GM18951 (cell line): ENCODE results near the gene SHISAL2A.

Source experiments
- POLR2A ChIP-seq: IDR thresholded peaks from 4 replicates; pipeline ENCODE4 v1.6.1; 2011; ENCODE audit warnings: mild to moderate bottlenecking; ENCODE audit not compliant: insufficient read length, insufficient read depth; ENCODE audit errors: extremely low read depth
- in situ Hi-C: fragments of 300-500 bp; cut with MboI; formaldehyde crosslinking; loops from one replicate; pipeline ENCODE4 v1.12.0; 2022; ENCODE audit warnings: low sequenced_read_pairs, mixed read lengths, inconsistent platforms; ENCODE audit not compliant: unreplicated experiment

Gene SHISAL2A

GRCh38 chr1:52632732-52633290 is at the start of gene SHISAL2A:
Gene SHISAL2A (plus strand): TSS chr1:52633168. CDS start chr1:52633494, 326 bp downstream.
- in situ Hi-C loops = no loop called here
- TF ChIP-seq POLR2A = no peak

- TF ChIP-seq POLR2A = no peak
- in situ Hi-C loops = no loop called here
Observed at GRCh38 chr1:52585474-52585873, 47.5 kb upstream of the SHISAL2A start.

- in situ Hi-C loops = no loop called here
- no peak for TF ChIP-seq POLR2A
Observed at GRCh38 chr1:52588027-52588426, 44.9 kb upstream of the SHISAL2A start.

GRCh38 chr1:52588535-52588934 is 44.4 kb upstream of the SHISAL2A start:
- no peak for TF ChIP-seq POLR2A
- in situ Hi-C loops = no loop called here

GRCh38 chr1:52590266-52590665 is 42.7 kb upstream of the SHISAL2A start:
- no peak for TF ChIP-seq POLR2A
- in situ Hi-C loops = no loop called here

- in situ Hi-C loops = no loop called here
- no peak for TF ChIP-seq POLR2A
Observed at GRCh38 chr1:52592637-52593323, 40.2 kb upstream of the SHISAL2A start.

GRCh38 chr1:52593495-52593894 is 39.5 kb upstream of the SHISAL2A start:
- no peak for TF ChIP-seq POLR2A
- in situ Hi-C loops = no loop called here

GRCh38 chr1:52595061-52595460 is 37.9 kb upstream of the SHISAL2A start:
- in situ Hi-C loops = no loop called here
- no peak for TF ChIP-seq POLR2A

- in situ Hi-C loops = no loop called here
- TF ChIP-seq POLR2A = no peak
Observed at GRCh38 chr1:52597912-52598311, 35.1 kb upstream of the SHISAL2A start.

- in situ Hi-C loops = no loop called here
- TF ChIP-seq POLR2A = no peak
Observed at GRCh38 chr1:52598729-52599128, 34.2 kb upstream of the SHISAL2A start.

GRCh38 chr1:52599236-52599635 is 33.7 kb upstream of the SHISAL2A start:
- no peak for TF ChIP-seq POLR2A
- in situ Hi-C loops = no loop called here

- no peak for TF ChIP-seq POLR2A
- in situ Hi-C loops = no loop called here
Observed at GRCh38 chr1:52600533-52601179, 32.3 kb upstream of the SHISAL2A start.

GRCh38 chr1:52601519-52601918 is 31.4 kb upstream of the SHISAL2A start:
- in situ Hi-C loops = no loop called here
- TF ChIP-seq POLR2A = no peak
